Activated CD8-positive, alpha-beta memory T cell treated with anti-CD3 and anti-CD28 coated beads, Interleukin-2, amount 50 U/mL, for 1 hour (primary cell): ENCODE data around the gene HOXC6.
"Not testable (repeated sequence)": the region's sequence is repeated elsewhere in the genome, so short reads cannot be mapped to it uniquely, and the experiment has no call there.

Experiments used
- DNase-seq: peaks from one replicate; pipeline ENCODE4 v3.0.0-alpha.2; 2020; ENCODE audit errors: extremely low read depth

HOXC6 gene

DNA sequence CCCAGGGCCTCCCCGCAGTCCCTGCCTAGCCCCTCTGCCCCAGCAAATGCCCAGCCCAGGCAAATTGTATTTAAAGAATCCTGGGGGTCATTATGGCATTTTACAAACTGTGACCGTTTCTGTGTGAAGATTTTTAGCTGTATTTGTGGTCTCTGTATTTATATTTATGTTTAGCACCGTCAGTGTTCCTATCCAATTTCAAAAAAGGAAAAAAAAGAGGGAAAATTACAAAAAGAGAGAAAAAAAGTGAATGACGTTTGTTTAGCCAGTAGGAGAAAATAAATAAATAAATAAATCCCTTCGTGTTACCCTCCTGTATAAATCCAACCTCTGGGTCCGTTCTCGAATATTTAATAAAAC is 2.2 kb downstream of the HOXC6 start:
- DNase-seq = no peak

- DNase-seq = no peak
Observed at GRCh38 chr12:54030889-54031471, 2.7 kb downstream of the HOXC6 start.

- DNase-seq = no peak
Observed at GRCh38 chr12:54031480-54031879, 3.2 kb downstream of the HOXC6 start.

DNA sequence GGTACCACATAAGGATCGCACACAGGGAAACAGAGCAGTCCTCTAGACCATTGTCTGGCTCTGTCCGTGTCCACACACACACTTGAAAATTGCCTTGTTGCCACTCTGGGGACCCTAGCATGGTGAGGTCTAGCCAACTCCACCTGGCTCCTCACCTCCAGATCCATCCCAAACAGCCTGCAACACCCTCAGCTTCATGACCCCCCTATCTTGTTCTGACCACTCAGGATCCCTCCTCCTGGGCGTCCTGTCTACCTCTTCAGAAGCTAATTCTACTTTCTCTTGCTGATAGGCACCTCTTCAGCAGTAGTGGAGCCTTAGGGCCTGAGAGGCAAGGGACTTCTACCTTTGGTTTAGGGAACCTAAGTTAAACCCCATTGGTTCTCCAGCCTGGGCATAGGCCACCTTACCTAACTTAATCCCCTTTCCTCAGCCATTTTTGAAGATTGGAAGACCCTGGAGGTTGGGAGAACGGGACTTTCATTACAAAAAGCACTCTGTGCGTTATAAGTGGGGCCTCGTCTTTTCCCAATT is 3.9 kb downstream of the HOXC6 start:
- DNase-seq = no peak

DNA sequence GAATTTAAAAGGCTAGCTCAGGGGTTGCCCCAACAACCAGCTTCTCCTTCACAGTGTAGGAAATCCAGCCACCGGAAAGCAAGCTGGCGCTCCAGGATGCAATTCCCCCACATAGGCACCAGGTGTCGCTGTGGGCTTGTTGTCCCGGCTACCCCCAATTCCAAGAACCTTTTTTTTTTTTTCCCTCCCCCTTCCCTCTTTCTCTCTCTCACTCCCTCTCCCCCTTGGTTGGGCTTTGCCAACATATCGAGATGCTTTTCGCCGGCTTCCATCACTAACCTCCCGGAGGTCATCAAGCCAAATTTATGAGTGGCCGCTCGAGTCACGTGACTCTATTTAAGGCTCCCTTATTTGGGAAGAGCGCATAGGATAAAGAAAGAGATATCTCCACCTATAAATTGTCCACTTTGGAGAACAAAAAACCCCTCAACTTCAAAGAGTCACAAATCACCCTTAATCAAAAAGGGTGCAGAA is 4.4 kb downstream of the HOXC6 start, which contains the start of gene HOXC5:
Gene HOXC5, plus strand, starts transcription at position 424 of the 474 bp plus-strand sequence. CDS start 73 bp downstream, outside the sequence.
- no peak for DNase-seq

DNA sequence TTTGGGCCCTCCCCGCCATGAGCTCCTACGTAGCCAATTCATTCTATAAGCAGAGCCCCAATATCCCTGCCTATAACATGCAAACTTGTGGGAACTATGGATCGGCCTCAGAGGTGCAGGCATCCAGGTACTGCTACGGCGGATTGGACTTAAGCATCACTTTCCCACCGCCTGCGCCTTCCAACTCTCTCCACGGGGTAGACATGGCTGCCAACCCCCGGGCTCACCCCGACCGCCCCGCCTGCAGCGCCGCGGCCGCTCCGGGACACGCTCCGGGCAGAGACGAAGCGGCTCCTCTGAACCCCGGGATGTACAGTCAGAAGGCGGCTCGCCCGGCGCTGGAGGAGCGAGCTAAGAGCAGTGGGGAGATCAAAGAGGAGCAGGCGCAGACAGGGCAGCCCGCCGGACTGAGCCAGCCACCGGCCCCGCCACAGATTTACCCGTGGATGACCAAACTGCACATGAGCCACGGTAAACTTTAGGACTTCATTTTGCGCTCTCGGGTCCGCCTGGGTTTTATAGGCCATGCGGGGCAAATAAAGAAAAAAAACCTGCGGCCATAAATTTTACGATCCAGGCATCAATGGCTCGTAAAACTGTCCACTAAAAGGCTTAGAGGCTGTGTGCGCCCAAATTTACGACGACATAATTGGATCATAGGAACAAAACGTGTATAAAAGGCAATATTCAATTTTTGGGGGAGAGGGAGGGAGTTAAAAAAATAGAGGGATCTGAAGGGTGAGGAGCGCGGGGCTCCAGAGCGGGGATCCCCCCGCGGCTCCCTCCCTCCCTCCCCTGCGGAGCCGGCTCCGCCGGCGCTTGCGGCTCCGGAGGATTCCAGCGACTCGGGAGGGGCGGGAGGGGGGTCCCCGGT is 5.1 kb downstream of the HOXC6 start:
- DNase-seq = no peak

GRCh38 chr12:54033980-54034784 is 5.9 kb downstream of the HOXC6 start:
- no peak for DNase-seq

DNA sequence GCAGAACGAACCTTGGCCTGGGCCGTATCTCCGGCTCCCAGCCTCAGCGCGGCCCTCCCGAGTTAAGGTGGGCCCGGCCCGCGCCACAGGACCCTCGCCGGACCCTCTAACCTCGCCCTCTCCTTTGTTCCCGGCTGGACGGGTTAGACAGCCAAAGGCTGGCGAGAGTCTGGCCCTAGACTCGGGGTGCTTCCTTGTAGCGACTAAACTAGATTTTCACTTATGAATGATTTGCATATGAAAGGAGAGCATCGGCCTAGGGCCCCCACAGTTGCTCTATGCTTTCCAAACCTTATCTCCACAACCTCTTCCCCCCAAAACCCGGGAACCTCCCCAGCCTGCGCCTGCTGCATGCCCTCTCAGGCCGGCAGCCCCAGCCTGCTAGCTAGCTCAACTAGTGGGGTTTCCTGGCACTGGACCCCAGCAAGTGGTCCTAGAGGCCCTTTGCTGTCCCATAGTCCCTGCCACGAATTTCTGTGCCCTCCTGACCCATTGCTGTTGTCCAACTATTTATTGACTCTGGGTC is 6.6 kb downstream of the HOXC6 start:
- no peak for DNase-seq

DNA sequence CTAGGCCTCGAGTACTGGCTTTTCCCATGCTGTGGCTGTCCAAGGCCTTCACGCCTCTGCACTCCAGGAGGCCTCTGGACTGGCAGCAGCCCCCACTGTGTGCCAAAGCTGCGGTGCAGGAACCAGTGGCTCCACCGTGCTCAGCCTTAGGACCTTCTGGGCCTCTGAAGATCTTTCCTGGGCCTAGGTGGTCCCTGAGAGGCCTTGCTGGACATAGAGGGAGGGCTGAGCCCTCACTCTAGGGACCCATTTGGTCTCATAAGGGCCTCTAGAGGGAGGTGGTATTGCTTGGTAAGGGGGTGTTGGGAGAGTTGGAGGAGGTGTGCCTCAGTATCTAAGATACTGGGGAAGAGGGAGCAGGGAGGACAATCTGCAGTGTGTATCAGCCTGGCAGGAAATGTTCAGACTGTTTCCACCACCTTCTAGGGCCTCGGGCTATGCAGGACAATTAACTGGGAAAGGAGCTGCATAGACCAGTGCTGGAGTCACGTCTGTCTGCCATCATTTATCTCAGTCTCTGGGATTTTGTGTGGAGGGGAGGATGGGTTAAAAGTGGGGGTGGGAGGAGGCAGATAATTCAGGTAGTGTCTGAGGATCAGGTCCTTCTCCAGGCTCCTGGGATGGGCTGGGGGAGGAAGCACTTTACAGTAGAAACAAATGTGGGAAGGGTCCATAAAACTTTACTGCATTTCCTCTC is 7.5 kb downstream of the HOXC6 start:
- DNase-seq = no peak

GRCh38 chr12:54036620-54037359 is 8.6 kb downstream of the HOXC6 start:
- DNase-seq = no peak

- DNase-seq = no peak
Observed at GRCh38 chr12:54037360-54038283, 9.4 kb downstream of the HOXC6 start.

DNA sequence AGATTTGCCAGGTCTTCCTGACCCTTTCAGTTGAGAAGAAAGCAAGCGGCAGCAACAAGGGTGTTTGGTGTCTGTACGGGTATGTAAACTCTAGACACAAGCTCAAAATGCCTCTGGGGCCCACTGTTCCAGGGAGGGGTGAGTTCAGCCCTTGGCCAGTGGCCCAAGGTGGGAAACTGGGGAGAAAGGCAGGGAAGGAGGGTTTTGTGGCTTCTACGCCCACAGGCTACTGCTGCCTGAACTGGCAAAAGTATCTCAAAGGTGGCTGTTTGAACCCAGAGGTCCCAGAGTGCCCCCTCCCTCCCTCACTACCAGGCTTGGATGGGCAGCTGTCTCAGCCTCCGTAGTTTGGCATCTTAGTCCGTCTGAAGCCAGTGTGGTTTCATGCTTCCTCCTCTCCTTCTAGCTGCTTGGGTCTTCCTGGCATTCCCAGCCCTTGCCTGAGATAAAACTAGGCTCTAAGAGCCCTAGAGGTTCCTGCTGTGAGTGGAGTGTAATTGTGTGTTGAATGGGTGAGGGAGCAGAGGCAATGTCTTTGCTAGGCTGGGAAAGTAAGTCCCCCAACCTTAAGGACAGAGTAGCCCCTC is 10.1 kb downstream of the HOXC6 start:
- no peak for DNase-seq

DNA sequence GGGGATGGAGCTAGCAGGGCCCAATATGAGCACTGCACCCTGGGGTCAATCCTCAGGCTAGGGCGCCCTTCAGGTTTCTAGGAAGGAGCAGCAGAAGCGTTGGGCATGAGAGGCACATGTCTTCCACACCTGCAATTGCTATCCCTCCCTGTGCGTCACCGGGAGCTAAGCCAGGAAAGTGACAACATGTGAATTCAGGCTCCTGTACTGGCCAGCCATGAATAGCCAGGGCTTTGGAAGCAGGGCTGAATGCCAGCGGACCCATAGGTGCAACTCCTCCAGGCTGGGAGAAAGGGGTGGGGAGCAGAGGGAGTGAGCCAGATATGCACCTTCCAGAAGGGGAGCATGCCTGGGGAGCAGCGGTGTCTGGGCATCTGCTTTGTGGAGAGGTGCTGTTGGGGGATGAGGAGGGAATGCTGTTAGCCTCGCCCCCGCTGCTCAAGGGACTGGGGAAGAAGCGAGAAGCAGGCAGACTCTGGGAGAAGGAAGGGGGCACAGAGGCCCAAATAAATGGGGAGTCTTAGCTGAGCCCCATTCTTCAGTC is 10.7 kb downstream of the HOXC6 start:
- no peak for DNase-seq

- no peak for DNase-seq
Observed at GRCh38 chr12:54039417-54040147, 11.3 kb downstream of the HOXC6 start.

DNA sequence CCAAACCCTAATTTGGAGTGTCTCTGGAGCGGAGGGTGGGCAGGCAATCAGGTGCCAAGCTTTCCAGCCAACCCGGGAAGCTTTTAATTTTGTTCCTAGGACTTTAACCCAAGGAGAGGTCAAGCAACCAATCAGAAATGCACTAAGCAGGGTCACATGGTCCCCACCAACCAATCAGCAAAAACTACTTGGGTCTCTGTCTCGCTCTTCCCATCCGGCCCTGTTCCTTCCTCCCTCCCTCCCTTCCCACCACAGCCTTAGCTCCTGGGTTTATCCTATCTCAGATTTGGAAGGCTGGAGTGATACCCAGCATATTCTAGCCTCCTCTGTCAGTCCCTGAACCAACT is 11.9 kb downstream of the HOXC6 start:
- no peak for DNase-seq

DNA sequence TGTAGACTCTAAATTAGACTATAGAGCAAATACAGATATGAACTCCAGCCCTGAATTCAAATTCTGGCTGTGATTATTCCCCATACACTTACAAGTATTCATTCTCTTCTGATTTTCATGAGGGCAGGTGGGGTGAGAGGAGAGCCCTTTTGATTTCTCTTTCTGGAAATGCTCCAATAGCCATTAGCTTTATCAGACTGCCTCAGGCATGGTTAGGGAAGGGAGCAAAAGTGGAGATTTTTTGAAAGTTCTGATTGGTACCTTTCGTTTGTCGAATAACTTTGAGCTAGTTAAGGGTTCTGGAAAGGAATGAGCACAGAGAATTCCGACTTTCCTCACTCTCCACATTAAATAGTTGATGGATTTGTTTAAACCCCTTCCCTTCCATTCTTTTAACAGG is 12.4 kb downstream of the HOXC6 start:
- DNase-seq = no peak

- no peak for DNase-seq
Observed at GRCh38 chr12:54041097-54041690, 13.0 kb downstream of the HOXC6 start.

GRCh38 chr12:54042033-54042432 is 13.8 kb downstream of the HOXC6 start:
- not testable (repeated sequence) for DNase-seq
